H9 (cell line): ENCODE results near the gene HCN2. TPM values are rescaled to one million over a fixed set of nuclear protein-coding genes. Genes with fewer than 3 reads are reported as not detected.

ENCODE experiments used
- DNase-seq: peaks from one replicate; pipeline ENCODE4 v3.0.0-alpha.2; 2017
- H2AFZ ChIP-seq: one replicate; pipeline ENCODE4 v1.6.1; 2013; ENCODE audit warnings: mild to moderate bottlenecking, low read length, control low read depth, moderate library complexity
- H2AK5ac ChIP-seq: 2 replicates; pipeline ENCODE4 v1.6.1; 2013; ENCODE audit warnings: low read length, control low read depth, mixed read lengths; ENCODE audit not compliant: insufficient read length
- H2BK120ac ChIP-seq: one replicate; pipeline ENCODE4 v1.6.1; 2013; ENCODE audit warnings: low read depth, mild to moderate bottlenecking, low read length, control low read depth, inconsistent platforms; ENCODE audit not compliant: poor library complexity, severe bottlenecking
- H2BK12ac ChIP-seq: 2 replicates; pipeline ENCODE4 v1.6.1; 2013; ENCODE audit warnings: low read length, control low read depth, mixed read lengths, low read depth; ENCODE audit not compliant: insufficient read length
- H2BK15ac ChIP-seq: 2 replicates; pipeline ENCODE4 v1.6.1; 2013; ENCODE audit warnings: low read depth, low read length, control low read depth
- H2BK20ac ChIP-seq: one replicate; pipeline ENCODE4 v1.6.1; 2013; ENCODE audit warnings: low read depth, mild to moderate bottlenecking, low read length, control low read depth, inconsistent platforms; ENCODE audit not compliant: poor library complexity, severe bottlenecking
- H2BK5ac ChIP-seq: 2 replicates; pipeline ENCODE4 v1.6.1; 2013; ENCODE audit warnings: low read length, control low read depth, mixed read lengths; ENCODE audit not compliant: insufficient read length
- H3K14ac ChIP-seq: 2 replicates; pipeline ENCODE4 v1.6.1; 2013; ENCODE audit warnings: low read length, control low read depth; ENCODE audit not compliant: insufficient read depth
- H3K18ac ChIP-seq: 2 replicates; pipeline ENCODE4 v1.6.1; 2013; ENCODE audit warnings: low read depth, mild to moderate bottlenecking, mixed read lengths, low read length, control low read depth; ENCODE audit not compliant: insufficient read length
- H3K23ac ChIP-seq: 2 replicates; pipeline ENCODE4 v1.6.1; 2013; ENCODE audit warnings: low read length, control low read depth, mixed read lengths, low read depth; ENCODE audit not compliant: insufficient read length
- H3K23me2 ChIP-seq: 2 replicates; pipeline ENCODE4 v1.6.1; 2013; ENCODE audit warnings: low read depth, mild to moderate bottlenecking, mixed read lengths, low read length, control low read depth; ENCODE audit not compliant: insufficient read length, poor library complexity, severe bottlenecking
- H3K27ac ChIP-seq: 2 replicates; pipeline ENCODE4 v1.5.1; 2013; ENCODE audit warnings: low read length, control low read depth, mixed read lengths, low read depth; ENCODE audit not compliant: insufficient read length
- H3K27me3 ChIP-seq: 2 replicates; pipeline ENCODE4 v1.6.1; 2013; ENCODE audit warnings: low read length, control low read depth, inconsistent platforms; ENCODE audit not compliant: insufficient read depth
- H3K4ac ChIP-seq: 2 replicates; pipeline ENCODE4 v1.6.1; 2013; ENCODE audit warnings: low read depth, mild to moderate bottlenecking, control low read depth, inconsistent platforms, low read length, moderate library complexity
- H3K4me1 ChIP-seq: 2 replicates; pipeline ENCODE4 v1.6.1; 2013; ENCODE audit warnings: low read length, control low read depth, inconsistent platforms; ENCODE audit not compliant: insufficient read depth
- H3K4me2 ChIP-seq: 2 replicates; pipeline ENCODE4 v1.6.1; 2013; ENCODE audit warnings: low read length, control low read depth, mixed read lengths; ENCODE audit not compliant: insufficient read length, insufficient read depth
- H3K56ac ChIP-seq: 2 replicates; pipeline ENCODE4 v1.6.1; 2013; ENCODE audit warnings: low read depth, mild to moderate bottlenecking, mixed read lengths, low read length, control low read depth; ENCODE audit not compliant: insufficient read length
- H3K79me1 ChIP-seq: 2 replicates; pipeline ENCODE4 v1.6.1; 2013; ENCODE audit warnings: low read depth, mild to moderate bottlenecking, moderate library complexity, low read length, control low read depth, inconsistent platforms; ENCODE audit not compliant: insufficient read depth, poor library complexity, severe bottlenecking
- H3K79me2 ChIP-seq: 2 replicates; pipeline ENCODE4 v1.6.1; 2013; ENCODE audit warnings: low read length, control low read depth, inconsistent platforms; ENCODE audit not compliant: insufficient read depth
- H3K9ac ChIP-seq: 2 replicates; pipeline ENCODE4 v1.6.1; 2013; ENCODE audit warnings: low read length, control low read depth, mixed read lengths; ENCODE audit not compliant: insufficient read length; ENCODE audit errors: extremely low read depth
- H3K9me3 ChIP-seq: one replicate; pipeline ENCODE4 v1.6.1; 2013; ENCODE audit warnings: low read depth, low read length, inconsistent platforms; ENCODE audit not compliant: control insufficient read depth
- H3T11ph ChIP-seq: one replicate; pipeline ENCODE4 v1.6.1; 2013; ENCODE audit warnings: mild to moderate bottlenecking, low read length, control low read depth, inconsistent platforms
- H4K20me1 ChIP-seq: one replicate; pipeline ENCODE4 v1.6.1; 2013; ENCODE audit not compliant: control insufficient read depth, insufficient read length, insufficient read depth
- H4K5ac ChIP-seq: 2 replicates; pipeline ENCODE4 v1.6.1; 2013; ENCODE audit warnings: low read depth, mild to moderate bottlenecking, mixed read lengths, low read length, control low read depth; ENCODE audit not compliant: insufficient read length
- H4K8ac ChIP-seq: replicated peaks from 2 replicates; pipeline ENCODE4 v1.6.1; 2013; ENCODE audit warnings: low read length, control low read depth, mixed read lengths, low read depth; ENCODE audit not compliant: insufficient read length
- H4K91ac ChIP-seq: 2 replicates; pipeline ENCODE4 v1.6.1; 2013; ENCODE audit warnings: low read depth, mild to moderate bottlenecking, moderate library complexity, mixed read lengths, low read length, control low read depth; ENCODE audit not compliant: insufficient read length
- H3K27ac Mint-ChIP-seq, 3 experiments: 2 replicates in 2 of 3; 3 replicates in 1 of 3; pipeline ENCODE4 v1.8.0; 2020 to 2021; ENCODE audit warnings: mixed read lengths in 3 of 3, mild to moderate bottlenecking in 1 of 3, moderate library complexity in 1 of 3
- H3K27me3 Mint-ChIP-seq: 2 replicates; pipeline ENCODE4 v1.8.0; 2021; ENCODE audit warnings: low read depth, mild to moderate bottlenecking, moderate library complexity, mixed read lengths
- H3K36me3 Mint-ChIP-seq, 3 experiments: 2 replicates in 2 of 3; 3 replicates in 1 of 3; pipeline ENCODE4 v1.8.0; 2020 to 2021; ENCODE audit warnings: low read depth in 3 of 3, mixed read lengths in 3 of 3; ENCODE audit not compliant: insufficient read depth in 1 of 3
- H3K4me1 Mint-ChIP-seq, 2 experiments: 2 replicates each; pipeline ENCODE4 v1.8.0; 2020; ENCODE audit warnings: mixed read lengths in 2 of 2
- H3K4me3 Mint-ChIP-seq, 2 experiments: 2 replicates in 1 of 2; 3 replicates in 1 of 2; pipeline ENCODE4 v1.8.0; 2020 to 2021; ENCODE audit warnings: mild to moderate bottlenecking in 2 of 2, mixed read lengths in 2 of 2, moderate library complexity in 1 of 2
- H3K9me3 Mint-ChIP-seq, 2 experiments: 2 replicates in 1 of 2; 3 replicates in 1 of 2; pipeline ENCODE4 v1.8.0; 2020; ENCODE audit warnings: mild to moderate bottlenecking in 2 of 2, mixed read lengths in 2 of 2, moderate library complexity in 1 of 2
- WGBS: extraction: QIAGEN DNeasy Blood & Tissue Kit; methylation state at CpG from one replicate; pipeline ENCODE4 v1.1.7; 2013; ENCODE audit warnings: missing lambda C conversion rate, low lambda C conversion rate, mixed read lengths; ENCODE audit not compliant: insufficient read length; ENCODE audit errors: extremely low coverage; 5-methylcytosine and 5-hydroxymethylcytosine counted together
- total RNA-seq: library from RNA; stranded (reverse); gene quantifications from 2 replicates; pipeline ENCODE4 v1.2.1, GENCODE V29; 2021
- TF ChIP-seq, protein P1 (sequence below): fragments of 200-600 bp; sonication (generic); conservative IDR thresholded peaks from 3 replicates; pipeline ENCODE4 v1.8.0; 2021; ENCODE audit warnings: antibody characterized with exemption, mild to moderate bottlenecking

The HCN2 gene
- total RNA-seq, 1 experiment from 2014 or later, result 3.7 TPM

GRCh38 chr19:594265-594870, 4.7 kb downstream of the HCN2 start:
- H3K4me1 ChIP-seq, result no peaks in the 10 kb centered on the region
- no peak for DNase-seq
- H3K4ac ChIP-seq, result no peak overlapping the region
- H3K27me3 ChIP-seq, result peaks cover 6% of the 10 kb centered on the region; the same call in 1 of the 2 replicates
- no peaks in the 10 kb centered on the region for H3K79me1 ChIP-seq
- H2BK12ac ChIP-seq, result no peak overlapping the region
- no peaks in the 10 kb centered on the region; a peak in 1 of 5 replicates for H3K9me3 Mint-ChIP-seq
- H2BK20ac ChIP-seq, result no peak overlapping the region
- H3K27ac ChIP-seq, result no peak overlapping the region
- no peak overlapping the region for H2BK120ac ChIP-seq
- peaks cover 3% of the 10 kb centered on the region for H4K20me1 ChIP-seq
- no peak overlapping the region for H4K5ac ChIP-seq
- H2BK5ac ChIP-seq, result no peak overlapping the region
- no peak overlapping the region for H4K91ac ChIP-seq
- H4K8ac ChIP-seq, result no peak overlapping the region
- H3K27ac Mint-ChIP-seq, result no peak overlapping the region
- H2AK5ac ChIP-seq, result no peak overlapping the region
- H3K4me1 Mint-ChIP-seq, result 0 out of 4 replicates have a peak, but pooled peaks cover 0 to 3% of the 10 kb centered on the region in 2 experiments
- peaks cover 39% of the 10 kb centered on the region for H3K27me3 Mint-ChIP-seq
- no peak overlapping the region for H3K4me3 Mint-ChIP-seq
- TF ChIP-seq, protein P1, sequence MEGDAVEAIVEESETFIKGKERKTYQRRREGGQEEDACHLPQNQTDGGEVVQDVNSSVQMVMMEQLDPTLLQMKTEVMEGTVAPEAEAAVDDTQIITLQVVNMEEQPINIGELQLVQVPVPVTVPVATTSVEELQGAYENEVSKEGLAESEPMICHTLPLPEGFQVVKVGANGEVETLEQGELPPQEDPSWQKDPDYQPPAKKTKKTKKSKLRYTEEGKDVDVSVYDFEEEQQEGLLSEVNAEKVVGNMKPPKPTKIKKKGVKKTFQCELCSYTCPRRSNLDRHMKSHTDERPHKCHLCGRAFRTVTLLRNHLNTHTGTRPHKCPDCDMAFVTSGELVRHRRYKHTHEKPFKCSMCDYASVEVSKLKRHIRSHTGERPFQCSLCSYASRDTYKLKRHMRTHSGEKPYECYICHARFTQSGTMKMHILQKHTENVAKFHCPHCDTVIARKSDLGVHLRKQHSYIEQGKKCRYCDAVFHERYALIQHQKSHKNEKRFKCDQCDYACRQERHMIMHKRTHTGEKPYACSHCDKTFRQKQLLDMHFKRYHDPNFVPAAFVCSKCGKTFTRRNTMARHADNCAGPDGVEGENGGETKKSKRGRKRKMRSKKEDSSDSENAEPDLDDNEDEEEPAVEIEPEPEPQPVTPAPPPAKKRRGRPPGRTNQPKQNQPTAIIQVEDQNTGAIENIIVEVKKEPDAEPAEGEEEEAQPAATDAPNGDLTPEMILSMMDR, result no peak
- H3K36me3 Mint-ChIP-seq, result no peaks in the 10 kb centered on the region
- H3K23me2 ChIP-seq, result no peaks in the 10 kb centered on the region
- H3K9ac ChIP-seq, result no peak overlapping the region
- H2BK15ac ChIP-seq, result no peak overlapping the region
- no peak overlapping the region for H3K23ac ChIP-seq
- H3K14ac ChIP-seq, result no peak overlapping the region
- H3T11ph ChIP-seq, result no peak overlapping the region
- H3K79me2 ChIP-seq, result no peaks in the 10 kb centered on the region
- H3K56ac ChIP-seq, result no peak overlapping the region
- H3K18ac ChIP-seq, result no peak overlapping the region
- WGBS, result no CpG with 5 or more reads among the region's 24 CpGs
- no peaks in the 10 kb centered on the region for H3K9me3 ChIP-seq
- H3K4me2 ChIP-seq, result no peak overlapping the region
- H2AFZ ChIP-seq, result no peak overlapping the region
